Activated CD8-positive, alpha-beta T cell treated with anti-CD3 and anti-CD28 coated beads for 36 hours (primary cell): ENCODE data around the gene JADE2. TPM values are rescaled to one million over a fixed set of nuclear protein-coding genes. Genes with fewer than 3 reads are reported as not detected.
"Not testable (repeated sequence)": the region's sequence is repeated elsewhere in the genome, so short reads cannot be mapped to it uniquely, and the experiment has no call there.

Experiments
- ATAC-seq: fragments of 200-7000 bp; cut with Tn5 transposase; one replicate; pipeline ENCODE4 v1.10.0; 2021; ENCODE audit warnings: mild to moderate bottlenecking, moderate library complexity
- CTCF ChIA-PET: fragments of 350-600 bp; sonication (Branson Sonifier 250); formaldehyde crosslinking; loops from one replicate; lab custom pipeline; 2021; ENCODE audit warnings: antibody characterized with exemption; lab: Charles Lee
- POLR2A ChIA-PET: fragments of 350-600 bp; sonication (Branson Sonifier 250); formaldehyde crosslinking; loops from one replicate; lab custom pipeline; 2021; ENCODE audit warnings: antibody characterized with exemption; lab: Charles Lee
- DNase-seq: peaks from one replicate; pipeline ENCODE4 v3.0.0-alpha.2; 2020
- H3K27ac Mint-ChIP-seq: one replicate; pipeline ENCODE4 v1.8.0; 2021; ENCODE audit warnings: mild to moderate bottlenecking, mixed read lengths
- H3K27me3 Mint-ChIP-seq: one replicate; pipeline ENCODE4 v1.8.0; 2021; ENCODE audit warnings: mixed read lengths
- H3K36me3 Mint-ChIP-seq: one replicate; pipeline ENCODE4 v1.8.0; 2021; ENCODE audit warnings: low read depth, mixed read lengths
- H3K4me1 Mint-ChIP-seq: one replicate; pipeline ENCODE4 v1.8.0; 2021; ENCODE audit warnings: low read depth, mixed read lengths
- H3K4me3 Mint-ChIP-seq: one replicate; pipeline ENCODE4 v1.8.0; 2021; ENCODE audit warnings: mild to moderate bottlenecking, moderate library complexity, mixed read lengths
- H3K9me3 Mint-ChIP-seq: one replicate; pipeline ENCODE4 v1.8.0; 2021; ENCODE audit warnings: mixed read lengths
- intact Hi-C: fragments of 100-400 bp; cut with micrococcal nuclease; formaldehyde crosslinking; loops from one replicate; pipeline ENCODE4 v1.10.0; 2022
- total RNA-seq, 2 experiments: library from RNA; stranded (reverse); gene quantifications; one replicate each; pipeline ENCODE4 v1.2.3, GENCODE V29; 2021
- TF ChIP-seq, protein P1 (sequence below): fragments of 200-600 bp; IDR thresholded peaks from one replicate; pipeline ENCODE4 v1.8.0; 2022; ENCODE audit warnings: antibody characterized with exemption, mild to moderate bottlenecking

Gene JADE2
- total RNA-seq, 2 experiments from 2014 or later = 58.7 to 61.2 TPM

- ATAC-seq (no peak), DNase-seq (no peak)
- Mint-ChIP-seq H3K4me1 (peaks cover 35% of the 10 kb centered on the region), H3K36me3 (no peaks in the 10 kb centered on the region), H3K4me3 (no peak overlapping the region), H3K27ac (peak overlapping the region; percentile 12), H3K27me3 (no peaks in the 10 kb centered on the region), H3K9me3 (no peaks in the 10 kb centered on the region)
- POLR2A ChIA-PET = interaction anchor here (1.1 to 4.5 kb wide), 4 partner anchors 9 to 17 kb away, joined by 3 to 25 read pairs (median 7); partner anchors contain the start of gene JADE2
- TF ChIP-seq, protein P1, sequence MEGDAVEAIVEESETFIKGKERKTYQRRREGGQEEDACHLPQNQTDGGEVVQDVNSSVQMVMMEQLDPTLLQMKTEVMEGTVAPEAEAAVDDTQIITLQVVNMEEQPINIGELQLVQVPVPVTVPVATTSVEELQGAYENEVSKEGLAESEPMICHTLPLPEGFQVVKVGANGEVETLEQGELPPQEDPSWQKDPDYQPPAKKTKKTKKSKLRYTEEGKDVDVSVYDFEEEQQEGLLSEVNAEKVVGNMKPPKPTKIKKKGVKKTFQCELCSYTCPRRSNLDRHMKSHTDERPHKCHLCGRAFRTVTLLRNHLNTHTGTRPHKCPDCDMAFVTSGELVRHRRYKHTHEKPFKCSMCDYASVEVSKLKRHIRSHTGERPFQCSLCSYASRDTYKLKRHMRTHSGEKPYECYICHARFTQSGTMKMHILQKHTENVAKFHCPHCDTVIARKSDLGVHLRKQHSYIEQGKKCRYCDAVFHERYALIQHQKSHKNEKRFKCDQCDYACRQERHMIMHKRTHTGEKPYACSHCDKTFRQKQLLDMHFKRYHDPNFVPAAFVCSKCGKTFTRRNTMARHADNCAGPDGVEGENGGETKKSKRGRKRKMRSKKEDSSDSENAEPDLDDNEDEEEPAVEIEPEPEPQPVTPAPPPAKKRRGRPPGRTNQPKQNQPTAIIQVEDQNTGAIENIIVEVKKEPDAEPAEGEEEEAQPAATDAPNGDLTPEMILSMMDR = no peak
- intact Hi-C loops = no loop called here
- CTCF ChIA-PET = interaction anchor here (2.8 kb wide), 1 partner anchor 11 kb away, joined by 13 read pairs; no protein-coding TSS in a partner anchor
Measured at GRCh38 chr5:134512661-134512999, 12.8 kb upstream of the JADE2 start.

DNA sequence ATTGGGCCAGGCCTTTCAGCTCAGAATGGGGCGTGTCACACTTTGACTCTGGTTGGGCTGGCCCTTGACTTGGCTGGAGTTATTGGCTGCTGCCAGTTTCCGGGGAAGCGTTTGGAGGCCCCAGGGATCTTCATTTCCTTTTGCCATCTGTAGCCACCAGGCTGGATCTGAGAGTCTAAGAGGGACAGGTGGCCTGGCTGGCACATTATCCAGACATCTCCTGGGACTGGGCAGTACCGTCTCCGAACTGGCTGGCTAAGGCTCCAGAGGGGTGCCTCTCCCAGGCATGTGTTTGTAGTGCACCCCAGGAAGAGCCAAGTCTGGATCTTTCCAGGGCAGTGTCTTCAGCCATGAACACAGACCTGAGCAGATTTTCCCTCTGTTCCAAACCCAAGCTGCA lies 9.7 kb upstream of the JADE2 start:
- Mint-ChIP-seq H3K36me3 (no peaks in the 10 kb centered on the region), H3K9me3 (no peaks in the 10 kb centered on the region), H3K4me3 (no peak overlapping the region), H3K4me1 (peaks cover 17% of the 10 kb centered on the region), H3K27me3 (no peaks in the 10 kb centered on the region), H3K27ac (no peak overlapping the region)
- TF ChIP-seq, protein P1 = no peak
- ATAC-seq = no peak
- ChIA-PET POLR2A (interaction anchor here (1.1 kb wide), 1 partner anchor 66 kb away, joined by 3 read pairs; no protein-coding TSS in a partner anchor), CTCF (interaction anchor here (0.8 to 1.0 kb wide), 2 partner anchors 15 to 72 kb away, joined by 3 read pairs; no protein-coding TSS in a partner anchor)
- intact Hi-C loops = no loop called here
- DNase-seq = no peak

DNA sequence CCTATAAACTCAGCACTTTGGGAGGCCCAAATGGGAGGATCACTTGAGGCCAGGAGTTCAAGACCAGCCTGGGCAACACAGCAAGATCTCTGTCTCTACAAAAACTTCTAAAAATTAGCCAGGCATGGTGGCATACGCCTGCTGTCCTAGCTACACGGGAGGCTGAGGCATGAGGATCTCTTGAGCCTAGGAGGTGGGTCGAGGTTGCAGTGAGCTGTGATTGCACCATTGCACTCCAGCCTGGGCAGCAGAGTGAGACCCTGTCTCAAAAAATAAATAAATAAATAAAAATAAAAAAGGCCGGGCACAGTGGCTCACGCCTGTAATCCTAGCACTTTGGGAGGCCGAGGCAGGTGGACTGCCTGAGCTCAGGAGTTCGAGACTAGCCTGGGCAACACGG lies 8.5 kb upstream of the JADE2 start:
- H3K9me3 Mint-ChIP-seq, H3K27me3 Mint-ChIP-seq, H3K36me3 Mint-ChIP-seq, intact Hi-C loops, H3K4me3 Mint-ChIP-seq, H3K27ac Mint-ChIP-seq, DNase-seq, ATAC-seq, H3K4me1 Mint-ChIP-seq: not testable (repeated sequence)
- CTCF ChIA-PET = interaction anchor here (0.8 to 1.7 kb wide), 3 partner anchors 11 to 106 kb away, joined by 3 to 5 read pairs (median 3); partner anchors contain the start of gene CDKN2AIPNL
- POLR2A ChIA-PET = interaction anchor here (0.5 kb wide), 1 partner anchor 34 kb away, joined by 3 read pairs; no protein-coding TSS in a partner anchor

GRCh38 chr5:134517553-134517952 lies 7.9 kb upstream of the JADE2 start:
- no peak overlapping the region for H3K27ac Mint-ChIP-seq
- H3K4me3 Mint-ChIP-seq = no peak overlapping the region
- H3K4me1 Mint-ChIP-seq = peaks cover 2% of the 10 kb centered on the region
- no peaks in the 10 kb centered on the region for H3K9me3 Mint-ChIP-seq
- no peaks in the 10 kb centered on the region for H3K27me3 Mint-ChIP-seq
- ChIA-PET CTCF (interaction anchor here (1.5 to 1.7 kb wide), 3 partner anchors 10 to 106 kb away, joined by 3 to 5 read pairs (median 3); partner anchors contain the start of gene CDKN2AIPNL), POLR2A (no interaction called here)
- ATAC-seq (no peak), DNase-seq (no peak)
- TF ChIP-seq, protein P1 = no peak
- H3K36me3 Mint-ChIP-seq = no peaks in the 10 kb centered on the region
- intact Hi-C loops = no loop called here

- intact Hi-C loops = no loop called here
- peaks cover 10% of the 10 kb centered on the region for H3K4me1 Mint-ChIP-seq
- ATAC-seq (no peak), DNase-seq (no peak)
- H3K9me3 Mint-ChIP-seq = no peaks in the 10 kb centered on the region
- H3K27ac Mint-ChIP-seq = no peak overlapping the region
- H3K4me3 Mint-ChIP-seq = no peak overlapping the region
- H3K27me3 Mint-ChIP-seq = no peaks in the 10 kb centered on the region
- H3K36me3 Mint-ChIP-seq = no peaks in the 10 kb centered on the region
- POLR2A ChIA-PET = interaction anchor here (1.1 to 1.6 kb wide), 2 partner anchors 8 to 109 kb away, joined by 3 to 5 read pairs; partner anchors contain the start of gene CDKN2AIPNL
- TF ChIP-seq, protein P1 = no peak
- CTCF ChIA-PET = interaction anchor here (1.1 to 1.6 kb wide), 3 partner anchors 9 to 67 kb away, joined by 4 to 6 read pairs (median 6); no protein-coding TSS in a partner anchor
Measured at GRCh38 chr5:134519989-134520388, 5.5 kb upstream of the JADE2 start.
